Keratinocyte (primary cell): ENCODE data around the gene CBX8. TPM values are rescaled to one million over a fixed set of nuclear protein-coding genes. Genes with fewer than 3 reads are reported as not detected.

ENCODE experiments used
- DNase-seq: peaks from one replicate; pipeline ENCODE4 v3.0.0-alpha.2; 2011; ENCODE audit warnings: low read depth, missing footprints, low spot score
- FAIRE-seq: peaks from 2 replicates; lab custom pipeline; 2011; peaks lifted over from hg19 to GRCh38; lab: Jason Lieb, UNC
- H2AFZ ChIP-seq: 2 replicates; pipeline ENCODE4 v1.6.0; 2012; ENCODE audit warnings: low read length, control low read depth, inconsistent platforms; ENCODE audit not compliant: control insufficient read depth
- H3K27ac ChIP-seq: 2 replicates; pipeline ENCODE4 v1.5.1; 2011; ENCODE audit warnings: low read length; ENCODE audit not compliant: control insufficient read depth, insufficient read depth
- H3K27me3 ChIP-seq: 3 replicates; pipeline ENCODE4 v1.6.0; 2011; ENCODE audit warnings: low read length; ENCODE audit not compliant: control insufficient read depth, insufficient read depth; ENCODE audit errors: extremely low read depth
- H3K36me3 ChIP-seq, 2 experiments: 2 replicates in 1 of 2; 3 replicates in 1 of 2; pipeline ENCODE4 v1.5.1; 2011; ENCODE audit warnings: low read length in 2 of 2, mild to moderate bottlenecking in 1 of 2; ENCODE audit not compliant: control insufficient read depth in 2 of 2, insufficient read depth in 2 of 2; ENCODE audit errors: extremely low read depth in 1 of 2
- H3K4me1 ChIP-seq: 3 replicates; pipeline ENCODE4 v1.5.1; 2011; ENCODE audit warnings: low read length; ENCODE audit not compliant: control insufficient read depth, insufficient read depth; ENCODE audit errors: extremely low read depth
- H3K4me2 ChIP-seq: 3 replicates; pipeline ENCODE4 v1.6.0; 2011; ENCODE audit warnings: low read depth, low read length; ENCODE audit not compliant: control insufficient read depth, insufficient read depth; ENCODE audit errors: extremely low read depth
- H3K4me3 ChIP-seq, 3 experiments: fragments of 200-600 bp in 1 of 3; sonication (generic) in 1 of 3; 2 replicates in 2 of 3; 3 replicates in 1 of 3; pipeline ENCODE4 v1.5.1; 2011 to 2016; ENCODE audit warnings: low read length in 3 of 3, mild to moderate bottlenecking in 3 of 3, control low read depth in 2 of 3, inconsistent platforms in 1 of 3, low read depth in 1 of 3, mixed read lengths in 1 of 3, mixed run types in 1 of 3, moderate library complexity in 1 of 3; ENCODE audit not compliant: control insufficient read depth in 2 of 3, insufficient read depth in 2 of 3; ENCODE audit errors: extremely low read depth in 1 of 3
- H3K79me2 ChIP-seq: 2 replicates; pipeline ENCODE4 v1.6.0; 2012; ENCODE audit warnings: low read length; ENCODE audit not compliant: control insufficient read depth, insufficient read depth
- H3K9ac ChIP-seq: 3 replicates; pipeline ENCODE4 v1.6.0; 2011; ENCODE audit warnings: low read length; ENCODE audit not compliant: control insufficient read depth, insufficient read depth; ENCODE audit errors: extremely low read depth
- H3K9me1 ChIP-seq: 3 replicates; pipeline ENCODE4 v1.6.0; 2011; ENCODE audit warnings: low read length; ENCODE audit not compliant: control insufficient read depth, insufficient read depth; ENCODE audit errors: extremely low read depth
- H3K9me3 ChIP-seq: 2 replicates; pipeline ENCODE4 v1.5.1; 2012; ENCODE audit warnings: low read depth, low read length; ENCODE audit not compliant: control insufficient read depth
- H4K20me1 ChIP-seq: 3 replicates; pipeline ENCODE4 v1.6.0; 2011; ENCODE audit warnings: low read length; ENCODE audit not compliant: control insufficient read depth, insufficient read depth; ENCODE audit errors: extremely low read depth
- CTCF ChIP-seq, 3 experiments: IDR thresholded peaks in 1 of 3; conservative IDR thresholded peaks in 1 of 3; optimal IDR thresholded peaks in 1 of 3; 2 replicates in 2 of 3; 3 replicates in 1 of 3; pipeline versions ENCODE3 to v1.5.1; 2011; ENCODE audit warnings: low read length in 3 of 3, mild to moderate bottlenecking in 3 of 3, moderate library complexity in 2 of 3, control low read depth in 1 of 3, inconsistent platforms in 1 of 3; ENCODE audit not compliant: insufficient read depth in 2 of 3; ENCODE audit errors: extremely low read depth in 1 of 3
- EZH2 ChIP-seq: IDR thresholded peaks from one replicate; pipeline ENCODE4 v1.6.1; 2012; ENCODE audit warnings: inconsistent platforms, mild to moderate bottlenecking, low read length, moderate library complexity
- dilution Hi-C: fragments of 300-500 bp; cut with MboI; formaldehyde crosslinking; loops from one replicate; pipeline ENCODE4 v1.7.0; 2020; ENCODE audit warnings: low sequenced_read_pairs; ENCODE audit not compliant: extremely low pct_ligation_motif_present
- polyA plus RNA-seq, 5 experiments: library from polyadenylated mRNA; depleted of rRNA in 3 of 5; stranded (reverse) in 3 of 5; stranded (forward) in 1 of 5; unstranded in 1 of 5; fragments of >200 nt; gene quantifications; 1 replicate in 1 of 5; 2 replicates in 3 of 5; 3 replicates in 1 of 5; pipeline versions ENCODE4 v1.2.1 to v1.2.3, GENCODE V29; 2011 to 2012; ENCODE audit warnings: missing spikeins in 2 of 5, low read depth in 1 of 5, low replicate concordance in 1 of 5

CBX8 gene
- polyA plus RNA-seq, 1 donor (not counting 4 experiments of a cell fraction or from before 2014, with no cell fraction given) = 0.49 TPM

DNA sequence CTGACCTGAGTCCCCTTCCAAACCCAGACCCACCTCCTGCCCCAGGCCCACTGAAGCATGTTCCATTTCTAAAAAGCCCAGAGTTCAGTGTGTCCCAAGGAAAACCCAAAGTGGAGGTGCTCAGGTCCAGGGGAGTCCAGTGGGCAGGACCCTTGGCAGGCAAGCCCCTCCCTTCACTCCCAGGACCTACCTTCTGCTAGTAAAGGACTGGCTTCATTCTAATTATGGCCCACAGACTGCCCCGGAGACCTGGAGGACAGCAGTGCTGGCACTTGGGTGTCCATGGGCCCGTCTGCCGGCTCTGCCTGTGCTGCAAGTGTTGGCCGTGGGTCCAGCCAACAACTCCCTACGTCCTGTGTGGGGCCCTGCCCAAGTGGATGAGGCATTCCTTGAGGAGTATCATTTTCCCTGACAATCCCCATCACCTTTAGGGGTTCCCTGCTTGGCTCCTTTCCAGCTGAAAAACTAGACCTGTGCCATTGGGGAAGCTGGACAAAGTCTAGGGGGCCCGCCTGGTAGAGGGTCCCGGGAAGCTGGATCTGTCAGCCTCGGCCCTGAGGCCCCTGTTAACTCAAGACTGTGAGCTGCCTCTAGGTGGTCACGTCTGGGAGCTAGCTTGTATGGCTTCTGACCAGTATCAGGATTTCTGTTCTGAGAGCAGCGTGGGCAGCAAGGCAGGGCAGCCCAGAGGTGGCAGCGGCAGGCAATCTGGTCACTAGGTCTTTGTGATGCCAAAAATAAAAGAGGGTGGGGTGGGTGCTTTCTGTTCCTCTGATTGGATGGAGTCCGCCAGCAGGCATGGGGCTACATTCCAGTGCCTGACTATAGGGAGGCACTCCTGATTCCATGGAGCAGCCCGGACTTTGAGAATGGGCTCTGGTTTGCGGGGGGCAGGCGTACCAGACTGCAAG is 10.7 kb downstream of the CBX8 start:
- Histone ChIP-seq H3K27me3 (peaks cover 38% of the 10 kb centered on the region), H3K4me1 (no peaks in the 10 kb centered on the region), H3K4me2 (no peak overlapping the region), H3K9me1 (no peaks in the 10 kb centered on the region), H2AFZ (no peak overlapping the region), H3K9me3 (no peaks in the 10 kb centered on the region), H3K27ac (no peak overlapping the region), H3K4me3 (no peak overlapping the region), H3K79me2 (no peaks in the 10 kb centered on the region), H3K9ac (no peak overlapping the region), H3K36me3 (no peaks in the 10 kb centered on the region), H4K20me1 (no peaks in the 10 kb centered on the region)
- no peak for FAIRE-seq
- DNase-seq = no peak
- TF ChIP-seq EZH2 = no peak
- no peak for TF ChIP-seq CTCF (optimal IDR thresholded peaks at IDR 0.05 in 1 of 3, IDR thresholded peaks at IDR 0.05 in 1 of 3, conservative IDR thresholded peaks at IDR 0.05 in 1 of 3; ENCODE audit: extremely low read depth in 1 of 3, insufficient read depth in 2 of 3, low read length in 3 of 3)
- dilution Hi-C loops = no loop called here

DNA sequence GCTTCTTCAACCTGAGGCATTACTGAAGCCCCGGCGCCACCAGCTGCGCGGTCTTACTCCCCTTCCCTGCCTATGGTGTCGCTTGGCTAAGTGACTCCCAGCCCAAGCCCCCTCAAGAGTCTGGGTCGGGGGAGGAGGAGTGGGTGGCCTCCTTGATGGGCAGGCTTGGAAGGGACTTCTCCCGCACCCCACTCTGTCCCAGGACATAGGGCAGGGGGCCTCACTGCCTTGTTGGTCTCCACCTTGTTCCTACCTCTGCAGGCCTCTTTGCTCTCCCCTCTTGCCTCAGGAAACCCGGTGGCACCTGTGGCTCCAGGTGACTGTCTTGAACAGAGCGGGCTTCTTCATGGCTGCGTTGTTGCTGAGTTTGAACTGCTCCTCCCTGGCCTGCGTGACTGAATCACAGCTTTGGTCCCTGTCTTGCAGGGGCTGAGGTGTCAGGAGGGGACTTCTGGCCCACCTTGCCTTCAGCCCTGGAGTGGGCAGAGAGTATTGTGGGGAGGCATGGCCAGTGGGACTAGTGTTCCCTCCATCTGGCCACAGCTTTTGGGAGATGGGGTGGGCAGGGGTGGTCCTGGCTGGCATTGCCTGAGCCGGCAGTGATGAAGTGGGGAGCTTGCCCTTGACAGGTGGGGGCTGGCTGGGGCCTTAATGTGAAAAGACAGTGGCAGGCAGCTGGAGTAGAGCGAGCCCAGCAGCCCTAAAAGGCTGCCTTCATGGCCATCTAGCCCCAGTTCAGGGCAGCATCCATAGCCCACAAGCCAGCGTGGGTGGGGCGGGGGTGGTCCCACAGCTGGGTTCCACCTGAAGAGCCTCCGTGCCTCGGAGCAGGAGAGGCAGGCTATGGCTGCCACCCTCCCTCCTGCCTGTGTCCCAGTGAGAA is 11.6 kb downstream of the CBX8 start:
- Histone ChIP-seq H2AFZ (no peak overlapping the region), H3K9me3 (no peaks in the 10 kb centered on the region), H3K36me3 (no peaks in the 10 kb centered on the region), H3K79me2 (no peaks in the 10 kb centered on the region), H3K4me2 (no peak overlapping the region), H3K27ac (no peak overlapping the region), H3K9me1 (no peaks in the 10 kb centered on the region), H4K20me1 (no peaks in the 10 kb centered on the region), H3K4me3 (no peak overlapping the region), H3K4me1 (no peaks in the 10 kb centered on the region), H3K27me3 (peaks cover 29% of the 10 kb centered on the region), H3K9ac (no peak overlapping the region)
- dilution Hi-C loops = no loop called here
- TF ChIP-seq CTCF (optimal IDR thresholded peaks at IDR 0.05 in 1 of 3, IDR thresholded peaks at IDR 0.05 in 1 of 3, conservative IDR thresholded peaks at IDR 0.05 in 1 of 3; ENCODE audit: extremely low read depth in 1 of 3, insufficient read depth in 2 of 3, low read length in 3 of 3) (no peak), EZH2 (no peak)
- FAIRE-seq = no peak
- no peak for DNase-seq
